ENCODE data around the gene MORN5. TPM values are rescaled to one million over a fixed set of nuclear protein-coding genes. Genes with fewer than 3 reads are reported as not detected.

Gene MORN5
- total RNA-seq, 1 experiment from 2014 or later: not detected

- H4K20me1 ChIP-seq (ENCODE audit: insufficient read depth, low read depth, low read length): no peaks in the 10 kb centered on the region; the same call in 1 of the 2 replicates
These were observed 25.6 kb upstream of the MORN5 start for GRCh38 chr9:122133984-122134535.

DNA sequence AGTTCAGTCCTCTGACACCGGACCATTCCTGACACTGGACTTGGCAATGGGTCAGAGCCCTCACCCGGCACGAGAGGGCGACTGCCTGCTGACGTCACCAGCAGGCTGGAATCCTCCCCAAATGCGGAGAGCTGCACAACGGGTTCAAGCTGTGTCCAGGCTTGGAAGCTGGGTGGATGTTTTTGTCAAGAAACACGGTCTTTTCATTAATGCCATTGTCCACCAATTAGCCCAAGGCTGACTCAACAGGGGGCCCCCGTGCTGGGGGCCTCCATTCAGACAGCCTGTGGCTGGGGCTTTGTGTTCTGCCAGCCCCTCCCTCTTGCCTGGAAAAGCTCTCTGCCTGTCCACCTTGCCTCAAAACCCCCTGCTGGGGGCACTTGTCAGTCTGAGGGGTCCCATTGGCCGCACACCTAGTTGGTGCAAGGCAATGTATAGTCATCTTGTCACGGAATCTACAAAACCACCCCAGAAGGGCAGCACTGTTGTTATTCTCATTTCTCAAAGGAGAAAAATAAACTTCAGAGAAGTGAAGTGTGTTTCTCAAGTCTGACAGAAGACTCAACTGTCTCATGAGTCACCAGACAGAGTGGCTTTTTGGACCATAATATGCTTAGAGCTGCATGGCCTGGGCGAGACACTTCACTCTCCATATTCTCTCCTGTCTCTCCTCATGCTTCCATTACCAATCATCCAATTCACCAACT is 24.7 kb upstream of the MORN5 start:
- Histone ChIP-seq H3K4me2 (ENCODE audit: low read depth, low read length, poor library complexity, severe bottlenecking) (no peak overlapping the region), H3K9me3 (ENCODE audit: low read length) (no peaks in the 10 kb centered on the region), H3K79me2 (ENCODE audit: low read length) (no peaks in the 10 kb centered on the region), H3K4me3 (ENCODE audit: low read length) (no peak overlapping the region), H3K27me3 (ENCODE audit: low read length) (no peaks in the 10 kb centered on the region), H3K27ac (ENCODE audit: low read length) (no peak overlapping the region), H3K4me1 (ENCODE audit: low read length) (no peaks in the 10 kb centered on the region), H4K20me1 (ENCODE audit: insufficient read depth, low read depth, low read length) (no peaks in the 10 kb centered on the region; the same call in 1 of the 2 replicates), H2AFZ (ENCODE audit: low read length) (no peak overlapping the region), H3K36me3 (ENCODE audit: insufficient read depth, low read length) (no peaks in the 10 kb centered on the region), H3K9me2 (replicated peaks; ENCODE audit: insufficient read depth, low read length) (no peaks in the 10 kb centered on the region), H3K9ac (ENCODE audit: low read length) (no peak overlapping the region)
- no peak for DNase-seq

More at GRCh38 chr9:122133984-122134535, 25.6 kb upstream of the MORN5 start:
- no peak overlapping the region for H3K27ac ChIP-seq (ENCODE audit: low read length)
- H3K4me3 ChIP-seq (ENCODE audit: low read length): no peak overlapping the region
- DNase-seq: no peak
- no peak overlapping the region for H3K9ac ChIP-seq (ENCODE audit: low read length)
- H3K4me1 ChIP-seq (ENCODE audit: low read length): no peaks in the 10 kb centered on the region
- no peak overlapping the region for H3K4me2 ChIP-seq (ENCODE audit: low read depth, low read length, poor library complexity, severe bottlenecking)
- no peaks in the 10 kb centered on the region for H3K79me2 ChIP-seq (ENCODE audit: low read length)
- H3K27me3 ChIP-seq (ENCODE audit: low read length): no peaks in the 10 kb centered on the region
- H3K36me3 ChIP-seq (ENCODE audit: insufficient read depth, low read length): no peaks in the 10 kb centered on the region
- H3K9me3 ChIP-seq (ENCODE audit: low read length): no peaks in the 10 kb centered on the region
- H2AFZ ChIP-seq (ENCODE audit: low read length): no peak overlapping the region
- no peaks in the 10 kb centered on the region for H3K9me2 ChIP-seq (replicated peaks; ENCODE audit: insufficient read depth, low read length)

GRCh38 chr9:122135529-122135859 is 24.2 kb upstream of the MORN5 start:
- H3K9me3 ChIP-seq (ENCODE audit: low read length): no peaks in the 10 kb centered on the region
- H3K27ac ChIP-seq (ENCODE audit: low read length): no peak overlapping the region
- H3K27me3 ChIP-seq (ENCODE audit: low read length): no peaks in the 10 kb centered on the region
- H2AFZ ChIP-seq (ENCODE audit: low read length): no peak overlapping the region
- no peak overlapping the region for H3K4me3 ChIP-seq (ENCODE audit: low read length)
- H3K36me3 ChIP-seq (ENCODE audit: insufficient read depth, low read length): no peaks in the 10 kb centered on the region
- no peaks in the 10 kb centered on the region for H3K4me1 ChIP-seq (ENCODE audit: low read length)
- no peaks in the 10 kb centered on the region for H3K79me2 ChIP-seq (ENCODE audit: low read length)
- no peak overlapping the region for H3K9ac ChIP-seq (ENCODE audit: low read length)
- H3K4me2 ChIP-seq (ENCODE audit: low read depth, low read length, poor library complexity, severe bottlenecking): no peak overlapping the region
- H3K9me2 ChIP-seq (replicated peaks; ENCODE audit: insufficient read depth, low read length): no peaks in the 10 kb centered on the region
- DNase-seq: no peak
- H4K20me1 ChIP-seq (ENCODE audit: insufficient read depth, low read depth, low read length): no peaks in the 10 kb centered on the region; the same call in 1 of the 2 replicates

GRCh38 chr9:122138560-122139268 is 21.0 kb upstream of the MORN5 start:
- no peaks in the 10 kb centered on the region for H3K9me3 ChIP-seq (ENCODE audit: low read length)
- H2AFZ ChIP-seq (ENCODE audit: low read length): no peak overlapping the region
- H3K4me3 ChIP-seq (ENCODE audit: low read length): no peak overlapping the region
- no peaks in the 10 kb centered on the region for H3K4me1 ChIP-seq (ENCODE audit: low read length)
- no peak overlapping the region for H3K27ac ChIP-seq (ENCODE audit: low read length)
- no peak for DNase-seq
- no peak overlapping the region for H3K4me2 ChIP-seq (ENCODE audit: low read depth, low read length, poor library complexity, severe bottlenecking)
- H4K20me1 ChIP-seq (ENCODE audit: insufficient read depth, low read depth, low read length): no peaks in the 10 kb centered on the region
- no peak overlapping the region for H3K9ac ChIP-seq (ENCODE audit: low read length)
- no peaks in the 10 kb centered on the region for H3K9me2 ChIP-seq (replicated peaks; ENCODE audit: insufficient read depth, low read length)
- H3K27me3 ChIP-seq (ENCODE audit: low read length): no peaks in the 10 kb centered on the region
- peaks cover 2% of the 10 kb centered on the region; the same call in 1 of the 2 replicates for H3K36me3 ChIP-seq (ENCODE audit: insufficient read depth, low read length)
- H3K79me2 ChIP-seq (ENCODE audit: low read length): no peaks in the 10 kb centered on the region

- Histone ChIP-seq H2AFZ (ENCODE audit: low read length) (no peak overlapping the region), H4K20me1 (ENCODE audit: insufficient read depth, low read depth, low read length) (peaks cover 8% of the 10 kb centered on the region; the same call in 1 of the 2 replicates), H3K9me3 (ENCODE audit: low read length) (no peaks in the 10 kb centered on the region), H3K4me1 (ENCODE audit: low read length) (no peaks in the 10 kb centered on the region), H3K4me3 (ENCODE audit: low read length) (no peak overlapping the region), H3K4me2 (ENCODE audit: low read depth, low read length, poor library complexity, severe bottlenecking) (no peak overlapping the region), H3K9ac (ENCODE audit: low read length) (no peak overlapping the region), H3K9me2 (replicated peaks; ENCODE audit: insufficient read depth, low read length) (no peaks in the 10 kb centered on the region), H3K27ac (ENCODE audit: low read length) (no peak overlapping the region), H3K27me3 (ENCODE audit: low read length) (no peaks in the 10 kb centered on the region), H3K36me3 (ENCODE audit: insufficient read depth, low read length) (peaks cover 16% of the 10 kb centered on the region; the same call in 1 of the 2 replicates), H3K79me2 (ENCODE audit: low read length) (no peaks in the 10 kb centered on the region)
- DNase-seq: no peak
These were observed 19.1 kb upstream of the MORN5 start for GRCh38 chr9:122140368-122141193.

GRCh38 chr9:122141671-122142070 is 18.0 kb upstream of the MORN5 start:
- Histone ChIP-seq H3K4me2 (ENCODE audit: low read depth, low read length, poor library complexity, severe bottlenecking) (no peak overlapping the region), H3K9me3 (ENCODE audit: low read length) (no peaks in the 10 kb centered on the region), H3K27me3 (ENCODE audit: low read length) (no peaks in the 10 kb centered on the region), H3K9me2 (replicated peaks; ENCODE audit: insufficient read depth, low read length) (no peaks in the 10 kb centered on the region), H3K9ac (ENCODE audit: low read length) (no peak overlapping the region), H3K79me2 (ENCODE audit: low read length) (no peaks in the 10 kb centered on the region), H3K36me3 (ENCODE audit: insufficient read depth, low read length) (peaks cover 22% of the 10 kb centered on the region; the same call in 1 of the 2 replicates), H3K27ac (ENCODE audit: low read length) (no peak overlapping the region), H3K4me3 (ENCODE audit: low read length) (no peak overlapping the region), H2AFZ (ENCODE audit: low read length) (no peak overlapping the region), H3K4me1 (ENCODE audit: low read length) (no peaks in the 10 kb centered on the region), H4K20me1 (ENCODE audit: insufficient read depth, low read depth, low read length) (peaks cover 8% of the 10 kb centered on the region; the same call in 1 of the 2 replicates)
- DNase-seq: no peak

DNA sequence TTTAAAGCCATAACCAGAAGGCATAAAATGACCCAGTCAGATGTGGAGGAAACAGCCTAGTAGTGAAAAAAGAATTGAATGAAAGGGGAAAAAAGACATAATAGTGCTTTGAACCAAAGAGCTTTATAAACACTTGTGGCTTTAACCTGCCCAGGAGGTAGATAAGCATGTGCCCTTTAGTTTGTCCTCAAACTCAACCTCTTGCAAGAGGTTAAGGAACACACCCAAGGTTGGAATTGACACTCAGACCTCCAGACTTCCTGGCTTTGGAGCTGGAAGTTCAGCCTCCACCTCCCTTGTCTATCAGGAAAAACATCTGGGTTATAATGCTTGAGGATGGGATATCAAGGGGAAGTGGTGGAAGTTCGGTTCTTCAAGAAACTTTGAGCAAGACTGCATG is 16.4 kb upstream of the MORN5 start:
- no peaks in the 10 kb centered on the region for H3K9me3 ChIP-seq (ENCODE audit: low read length)
- no peaks in the 10 kb centered on the region for H3K27me3 ChIP-seq (ENCODE audit: low read length)
- H3K4me3 ChIP-seq (ENCODE audit: low read length): no peak overlapping the region
- H3K4me2 ChIP-seq (ENCODE audit: low read depth, low read length, poor library complexity, severe bottlenecking): no peak overlapping the region
- no peaks in the 10 kb centered on the region; the same call in 1 of the 2 replicates for H3K79me2 ChIP-seq (ENCODE audit: low read length)
- no peak overlapping the region for H2AFZ ChIP-seq (ENCODE audit: low read length)
- H3K9me2 ChIP-seq (replicated peaks; ENCODE audit: insufficient read depth, low read length): no peaks in the 10 kb centered on the region
- H3K36me3 ChIP-seq (ENCODE audit: insufficient read depth, low read length): peaks cover 34% of the 10 kb centered on the region; the same call in 1 of the 2 replicates
- H3K4me1 ChIP-seq (ENCODE audit: low read length): no peaks in the 10 kb centered on the region
- H3K9ac ChIP-seq (ENCODE audit: low read length): no peak overlapping the region
- DNase-seq: no peak
- H4K20me1 ChIP-seq (ENCODE audit: insufficient read depth, low read depth, low read length): peaks cover 8% of the 10 kb centered on the region; the same call in 1 of the 2 replicates
- H3K27ac ChIP-seq (ENCODE audit: low read length): no peak overlapping the region
